Measurements from ENCODE around the gene GGACT. TPM values are rescaled to one million over a fixed set of nuclear protein-coding genes. Genes with fewer than 3 reads are reported as not detected.

GGACT gene
- total RNA-seq, 3 donors from 2014 or later (not counting 1 experiment from before 2014, with no cell fraction given) = 8.8 to 16.4 (median 15.1) TPM

GRCh38 chr13:100549316-100549715 lies 39.3 kb downstream of the GGACT start:
- WGBS (ENCODE audit: insufficient coverage) = 97% methylated on average over 8 of the region's 9 CpGs
- DNase-seq (no peak), ATAC-seq (no peak)
- Mint-ChIP-seq H3K4me1 (peaks cover 0 to 6% of the 10 kb centered on the region in 2 donors), H3K36me3 (no peaks in the 10 kb centered on the region), H3K27me3 (ENCODE audit: low read depth in 2 of 2) (no peaks in the 10 kb centered on the region), H3K4me3 (no peak overlapping the region), H3K9me3 (no peaks in the 10 kb centered on the region), H3K27ac (no peak overlapping the region)
- no peak overlapping the region for H3K27ac ChIP-seq (ENCODE audit: low read length)
- H3K4me3 ChIP-seq (ENCODE audit: low read length) = no peak overlapping the region
- H3K4me1 ChIP-seq (ENCODE audit: control insufficient read depth, insufficient read depth, low read length) = no peaks in the 10 kb centered on the region
- intact Hi-C loops (cut with micrococcal nuclease) = no loop called here
- no peaks in the 10 kb centered on the region for H3K9me3 ChIP-seq (ENCODE audit: control insufficient read depth, insufficient read depth, low read length)
- TF ChIP-seq CTCF (IDR thresholded peaks at IDR 0.05) = no peak
- no peaks in the 10 kb centered on the region for H3K27me3 ChIP-seq (ENCODE audit: control insufficient read depth, insufficient read depth, low read length)
- H3K36me3 ChIP-seq (ENCODE audit: control insufficient read depth, insufficient read depth, low read length) = no peaks in the 10 kb centered on the region

- Histone ChIP-seq H3K4me3 (ENCODE audit: low read length) (no peak overlapping the region), H3K4me1 (ENCODE audit: control insufficient read depth, insufficient read depth, low read length) (no peaks in the 10 kb centered on the region), H3K9me3 (ENCODE audit: control insufficient read depth, insufficient read depth, low read length) (no peaks in the 10 kb centered on the region), H3K27ac (ENCODE audit: low read length) (no peak overlapping the region), H3K36me3 (ENCODE audit: control insufficient read depth, insufficient read depth, low read length) (no peaks in the 10 kb centered on the region), H3K27me3 (ENCODE audit: control insufficient read depth, insufficient read depth, low read length) (no peaks in the 10 kb centered on the region)
- H3K9me3 Mint-ChIP-seq = no peaks in the 10 kb centered on the region
- DNase-seq = no peak
- ATAC-seq = no peak
- H3K4me1 Mint-ChIP-seq = peaks cover 3 to 7% of the 10 kb centered on the region in 2 donors
- no peaks in the 10 kb centered on the region for H3K27me3 Mint-ChIP-seq (ENCODE audit: low read depth in 2 of 2)
- TF ChIP-seq CTCF (IDR thresholded peaks at IDR 0.05) = no peak
- H3K27ac Mint-ChIP-seq = no peak overlapping the region
- intact Hi-C loops (cut with micrococcal nuclease) = no loop called here
- no peak overlapping the region for H3K4me3 Mint-ChIP-seq
- WGBS (ENCODE audit: insufficient coverage) = 95% methylated on average over 9 of the region's 9 CpGs
- no peaks in the 10 kb centered on the region for H3K36me3 Mint-ChIP-seq
Observed at GRCh38 chr13:100547791-100548201, 40.8 kb downstream of the GGACT start.

- H3K36me3 ChIP-seq (ENCODE audit: control insufficient read depth, insufficient read depth, low read length) = no peaks in the 10 kb centered on the region
- Mint-ChIP-seq H3K9me3 (no peaks in the 10 kb centered on the region), H3K4me3 (no peak overlapping the region), H3K4me1 (peaks cover 5 to 11% of the 10 kb centered on the region in 2 donors), H3K36me3 (no peaks in the 10 kb centered on the region), H3K27ac (no peak overlapping the region), H3K27me3 (ENCODE audit: low read depth in 2 of 2) (no peaks in the 10 kb centered on the region)
- no peaks in the 10 kb centered on the region for H3K9me3 ChIP-seq (ENCODE audit: control insufficient read depth, insufficient read depth, low read length)
- no peaks in the 10 kb centered on the region for H3K27me3 ChIP-seq (ENCODE audit: control insufficient read depth, insufficient read depth, low read length)
- DNase-seq = no peak
- no peak overlapping the region for H3K27ac ChIP-seq (ENCODE audit: low read length)
- ATAC-seq = no peak
- intact Hi-C loops (cut with micrococcal nuclease) = no loop called here
- peaks cover 4% of the 10 kb centered on the region for H3K4me1 ChIP-seq (ENCODE audit: control insufficient read depth, insufficient read depth, low read length)
- no peak overlapping the region for H3K4me3 ChIP-seq (ENCODE audit: low read length)
- no peak for TF ChIP-seq CTCF (IDR thresholded peaks at IDR 0.05)
- 96% methylated on average over 21 of the region's 21 CpGs for WGBS (ENCODE audit: insufficient coverage)
Observed at GRCh38 chr13:100546713-100547405, 41.7 kb downstream of the GGACT start.

- H3K27ac Mint-ChIP-seq = no peak overlapping the region
- Histone ChIP-seq H3K4me3 (ENCODE audit: low read length) (no peak overlapping the region), H3K27me3 (ENCODE audit: control insufficient read depth, insufficient read depth, low read length) (no peaks in the 10 kb centered on the region), H3K4me1 (ENCODE audit: control insufficient read depth, insufficient read depth, low read length) (peaks cover 4% of the 10 kb centered on the region), H3K36me3 (ENCODE audit: control insufficient read depth, insufficient read depth, low read length) (no peaks in the 10 kb centered on the region), H3K27ac (ENCODE audit: low read length) (no peak overlapping the region), H3K9me3 (ENCODE audit: control insufficient read depth, insufficient read depth, low read length) (no peaks in the 10 kb centered on the region)
- H3K27me3 Mint-ChIP-seq (ENCODE audit: low read depth in 2 of 2) = no peaks in the 10 kb centered on the region
- no peak for ATAC-seq
- 98% methylated on average over 4 of the region's 4 CpGs for WGBS (ENCODE audit: insufficient coverage)
- intact Hi-C loops (cut with micrococcal nuclease) = no loop called here
- H3K4me3 Mint-ChIP-seq = no peak overlapping the region
- no peaks in the 10 kb centered on the region for H3K9me3 Mint-ChIP-seq
- no peak for TF ChIP-seq CTCF (IDR thresholded peaks at IDR 0.05)
- DNase-seq = no peak
- H3K36me3 Mint-ChIP-seq = no peaks in the 10 kb centered on the region
- peaks cover 5 to 11% of the 10 kb centered on the region in 2 donors for H3K4me1 Mint-ChIP-seq
Observed at GRCh38 chr13:100545684-100546061, 42.9 kb downstream of the GGACT start.

Data from natural killer cell (primary cell).